Choroid plexus epithelial cell (primary cell): ENCODE data around the gene HS3ST2.
"Not testable (repeated sequence)": the region's sequence is repeated elsewhere in the genome, so short reads cannot be mapped to it uniquely, and the experiment has no call there.

ENCODE experiments used
- DNase-seq: peaks from one replicate; pipeline ENCODE4 v3.0.0-alpha.2; 2010; ENCODE audit warnings: low read depth
- H3K4me3 ChIP-seq: 2 replicates; pipeline ENCODE4 v1.5.1; 2011; ENCODE audit warnings: low read depth, mild to moderate bottlenecking, control low read depth, low read length, moderate library complexity
- TF ChIP-seq, protein P1 (sequence below): conservative IDR thresholded peaks from 2 replicates; pipeline ENCODE4 v1.5.1; 2011; ENCODE audit warnings: low read depth, mild to moderate bottlenecking, control low read depth, inconsistent platforms, low read length, moderate library complexity

Gene HS3ST2

DNA sequence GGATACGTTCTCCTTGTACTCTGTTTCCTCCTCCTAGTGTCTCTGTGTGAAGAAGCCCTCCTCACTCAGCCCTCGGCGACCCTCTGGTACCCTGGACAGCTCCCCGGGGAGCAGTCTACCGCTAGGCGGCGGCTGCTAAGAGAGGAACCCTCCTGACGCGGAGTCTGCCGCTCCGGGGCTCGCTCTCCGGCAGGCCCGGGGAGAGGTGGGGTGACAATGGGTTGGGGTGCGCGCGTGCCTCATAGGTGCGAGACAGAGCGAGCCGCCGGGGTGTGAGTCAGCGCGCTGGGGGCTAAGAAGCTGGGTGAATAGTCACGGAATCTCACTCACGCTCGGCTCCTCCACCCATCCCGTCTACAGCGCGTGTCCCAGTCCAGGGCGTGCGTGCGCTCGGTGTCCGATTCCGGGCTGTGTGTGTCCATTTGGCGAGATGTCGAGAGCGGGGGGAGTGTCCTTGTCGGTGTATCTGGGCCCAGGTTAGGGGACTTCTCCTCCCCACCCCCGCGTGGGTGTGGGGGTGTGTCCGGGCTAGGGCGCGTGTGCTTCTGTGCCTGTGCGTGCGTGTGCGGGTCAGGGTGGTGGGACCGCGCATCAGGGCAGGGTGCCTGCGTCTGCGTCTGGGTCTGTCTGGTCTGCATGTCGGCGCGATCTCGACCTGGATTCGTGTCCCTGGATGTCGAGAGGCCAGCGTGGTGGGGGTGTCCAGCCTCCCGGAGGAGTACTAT, 577 bp upstream of the HS3ST2 start:
- DNase-seq: peak; percentile 19

DNA sequence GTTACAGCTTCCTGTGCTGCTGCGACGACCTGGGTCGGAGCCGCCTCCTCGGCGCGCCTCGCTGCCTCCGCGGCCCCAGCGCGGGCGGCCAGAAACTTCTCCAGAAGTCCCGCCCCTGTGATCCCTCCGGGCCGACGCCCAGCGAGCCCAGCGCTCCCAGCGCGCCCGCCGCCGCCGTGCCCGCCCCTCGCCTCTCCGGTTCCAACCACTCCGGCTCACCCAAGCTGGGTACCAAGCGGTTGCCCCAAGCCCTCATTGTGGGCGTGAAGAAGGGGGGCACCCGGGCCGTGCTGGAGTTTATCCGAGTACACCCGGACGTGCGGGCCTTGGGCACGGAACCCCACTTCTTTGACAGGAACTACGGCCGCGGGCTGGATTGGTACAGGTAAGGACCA, 746 bp downstream of the HS3ST2 start:
- TF ChIP-seq, protein P1, sequence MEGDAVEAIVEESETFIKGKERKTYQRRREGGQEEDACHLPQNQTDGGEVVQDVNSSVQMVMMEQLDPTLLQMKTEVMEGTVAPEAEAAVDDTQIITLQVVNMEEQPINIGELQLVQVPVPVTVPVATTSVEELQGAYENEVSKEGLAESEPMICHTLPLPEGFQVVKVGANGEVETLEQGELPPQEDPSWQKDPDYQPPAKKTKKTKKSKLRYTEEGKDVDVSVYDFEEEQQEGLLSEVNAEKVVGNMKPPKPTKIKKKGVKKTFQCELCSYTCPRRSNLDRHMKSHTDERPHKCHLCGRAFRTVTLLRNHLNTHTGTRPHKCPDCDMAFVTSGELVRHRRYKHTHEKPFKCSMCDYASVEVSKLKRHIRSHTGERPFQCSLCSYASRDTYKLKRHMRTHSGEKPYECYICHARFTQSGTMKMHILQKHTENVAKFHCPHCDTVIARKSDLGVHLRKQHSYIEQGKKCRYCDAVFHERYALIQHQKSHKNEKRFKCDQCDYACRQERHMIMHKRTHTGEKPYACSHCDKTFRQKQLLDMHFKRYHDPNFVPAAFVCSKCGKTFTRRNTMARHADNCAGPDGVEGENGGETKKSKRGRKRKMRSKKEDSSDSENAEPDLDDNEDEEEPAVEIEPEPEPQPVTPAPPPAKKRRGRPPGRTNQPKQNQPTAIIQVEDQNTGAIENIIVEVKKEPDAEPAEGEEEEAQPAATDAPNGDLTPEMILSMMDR: no peak
- no peak overlapping the region for H3K4me3 ChIP-seq
- DNase-seq: no peak

More for the DNA sequence above, 577 bp upstream of the HS3ST2 start:
- TF ChIP-seq, protein P1: peak; percentile 62
- no peak overlapping the region for H3K4me3 ChIP-seq

DNA sequence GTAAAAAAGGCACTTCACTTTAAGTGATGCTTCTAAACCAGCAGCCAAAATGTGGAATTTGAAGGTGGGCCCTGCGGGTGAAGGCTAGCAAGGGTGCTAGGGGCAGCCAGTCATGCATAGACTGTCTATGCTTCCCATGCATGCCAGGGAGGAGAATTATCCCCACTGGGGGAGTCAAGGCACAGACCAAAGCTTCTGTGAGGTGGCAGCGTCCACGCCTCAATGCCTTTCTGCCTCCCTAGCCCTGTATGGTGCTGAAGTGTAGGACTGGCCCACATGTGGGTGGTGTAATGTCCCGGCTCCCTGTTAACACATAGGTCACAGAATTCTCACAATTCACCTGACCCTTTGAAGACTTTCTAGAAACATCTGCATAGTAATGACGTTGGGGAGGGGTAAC, 1.9 kb downstream of the HS3ST2 start:
- DNase-seq: no peak
- TF ChIP-seq, protein P1: no peak
- H3K4me3 ChIP-seq: no peak overlapping the region

DNA sequence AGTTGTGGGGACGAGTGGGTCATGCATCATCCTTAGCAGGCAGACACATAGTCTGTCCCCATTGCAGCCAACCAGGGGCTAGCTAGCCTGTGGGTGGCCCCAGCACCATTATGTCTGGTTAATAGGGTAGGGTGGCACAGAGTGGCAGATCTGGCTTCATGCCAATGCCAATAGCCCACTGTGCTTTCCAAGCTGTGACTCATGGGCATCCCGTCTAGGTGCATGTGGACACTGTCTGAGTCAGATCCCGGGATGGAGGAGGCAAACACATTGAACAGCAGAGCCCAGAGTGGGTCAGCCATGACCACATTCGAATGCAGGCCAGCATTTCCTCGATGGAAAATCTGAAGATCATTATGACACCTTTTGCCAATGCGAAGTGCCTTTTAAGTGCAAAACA, 2.5 kb downstream of the HS3ST2 start:
- no peak for DNase-seq
- TF ChIP-seq, protein P1: no peak
- H3K4me3 ChIP-seq: no peak overlapping the region

DNA sequence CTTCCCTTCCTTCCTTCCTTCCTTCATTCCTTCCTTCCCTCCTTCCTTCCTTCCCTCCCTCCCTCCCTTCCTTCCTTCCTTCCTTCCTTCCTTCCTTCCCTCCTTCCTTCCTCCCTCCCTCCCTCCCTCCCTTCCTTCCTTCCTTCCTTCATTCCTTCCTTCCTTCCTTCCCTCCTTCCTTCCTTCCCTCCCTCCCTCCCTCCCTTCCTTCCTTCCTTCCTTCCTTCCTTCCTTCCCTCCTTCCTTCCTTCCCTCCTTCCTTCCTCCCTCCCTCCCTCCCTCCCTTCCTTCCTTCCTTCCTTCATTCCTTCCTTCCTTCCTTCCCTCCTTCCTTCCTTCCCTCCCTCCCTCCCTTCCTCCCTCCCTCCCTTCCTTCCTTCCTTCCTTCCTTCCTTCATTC, 4.8 kb downstream of the HS3ST2 start:
- not testable (repeated sequence) for H3K4me3 ChIP-seq

DNA sequence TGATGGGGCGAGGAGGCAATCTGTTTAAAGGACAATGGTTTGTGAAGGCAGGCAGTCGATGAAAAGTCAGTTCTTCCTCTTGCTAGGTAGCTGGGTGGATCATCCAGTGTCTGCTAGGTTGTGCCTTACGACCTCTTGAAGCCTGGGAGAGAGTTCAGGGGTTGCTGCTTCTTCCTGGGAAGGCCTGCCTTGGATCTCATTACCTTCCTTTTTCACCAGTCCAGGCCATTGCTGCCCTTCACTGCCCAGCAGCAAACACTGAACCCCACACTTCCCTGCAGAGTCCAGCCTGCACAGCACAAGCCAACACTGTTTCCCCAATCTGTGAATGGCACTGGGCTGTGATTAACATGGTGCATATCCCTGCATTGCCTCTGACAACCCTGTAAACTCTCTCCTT, 24.7 kb downstream of the HS3ST2 start:
- TF ChIP-seq, protein P1: no peak
- no peak for DNase-seq
- H3K4me3 ChIP-seq: no peak overlapping the region

More for the DNA sequence above, 4.8 kb downstream of the HS3ST2 start:
- DNase-seq: not testable (repeated sequence)

DNA sequence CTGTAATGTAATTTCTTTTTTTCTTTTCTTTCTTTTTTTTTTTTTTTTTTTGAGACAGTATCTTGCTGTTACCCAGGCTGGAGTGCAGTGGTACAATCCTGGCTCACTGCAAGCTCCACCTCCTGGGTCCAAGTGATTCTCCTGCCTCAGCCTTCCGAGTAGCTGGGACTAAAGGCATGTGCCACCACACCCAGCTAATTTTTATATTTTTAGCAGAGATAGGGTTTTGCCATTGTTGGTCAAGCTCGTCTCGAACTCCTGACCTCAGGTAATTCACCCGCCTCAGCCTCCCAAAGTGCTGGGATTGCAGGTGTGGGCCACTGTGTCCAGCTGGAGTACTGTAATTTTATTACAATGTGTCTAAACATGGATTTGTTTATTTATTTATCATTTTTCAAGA, 28.1 kb downstream of the HS3ST2 start:
- DNase-seq, H3K4me3 ChIP-seq: not testable (repeated sequence)

DNA sequence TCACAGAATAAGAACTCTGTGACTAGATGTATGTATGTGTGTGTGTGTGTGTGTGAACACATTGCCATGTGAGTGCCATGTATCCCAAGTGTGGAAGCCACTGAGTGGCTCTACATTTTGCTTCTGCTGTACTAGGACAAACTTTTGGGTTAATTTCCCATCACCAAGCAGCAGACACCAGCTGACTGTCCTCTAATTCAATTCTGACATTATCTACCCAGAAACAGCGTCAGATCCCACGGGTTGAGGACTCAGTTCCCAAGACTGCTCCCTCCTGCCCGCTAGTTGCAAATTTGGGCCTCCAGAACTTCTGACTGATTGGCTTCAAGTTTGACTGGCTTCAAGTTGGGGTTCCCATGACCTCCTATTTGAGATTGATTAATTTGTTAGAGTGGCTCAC, 29.2 kb downstream of the HS3ST2 start:
- TF ChIP-seq, protein P1: no peak
- DNase-seq: no peak
- H3K4me3 ChIP-seq: no peak overlapping the region
